K562 (cell line): ENCODE measurements around the gene TAF4. TPM values are rescaled to one million over a fixed set of nuclear protein-coding genes. Genes with fewer than 3 reads are reported as not detected.

Experiments used
- ATAC-seq: fragments of 200-7000 bp; cut with Tn5 transposase; 3 replicates; pipeline ENCODE4 v1.9.1; 2020; ENCODE audit warnings: moderate library complexity
- BruUV-seq: library from RNA; stranded (reverse); fragments of 400-500 nt; replicated peaks from 2 replicates; lab custom pipeline; 2021; lab: Mats Ljungman, UMichigan
- CTCF ChIA-PET: fragments of 300-600 bp; formaldehyde crosslinking; extraction: SDS; loops from one replicate; lab custom pipeline; 2021; ENCODE audit warnings: low intra/inter-chr PET ratio; lab: Yijun Ruan, JAX
- POLR2A ChIA-PET: fragments of 300-600, 350-650 bp; sonication (Branson Sonifier 250); formaldehyde crosslinking; extraction: SDS; loops from one replicate; lab custom pipeline; 2021; ENCODE audit warnings: antibody characterized with exemption, inconsistent platforms; lab: Yijun Ruan, JAX
- DNase-seq, 4 experiments: peaks; one replicate each; pipeline versions ENCODE4 v3.0.0 to v3.0.0-alpha.2; 2011 to 2018; ENCODE audit warnings: low spot score in 3 of 4, mixed read lengths in 3 of 4; ENCODE audit errors: extremely low read depth in 1 of 4
- FAIRE-seq: peaks from 2 replicates; lab custom pipeline; 2011; peaks lifted over from hg19 to GRCh38; lab: Jason Lieb, UNC
- H2AFZ ChIP-seq: 2 replicates; pipeline ENCODE4 v1.6.0; 2011; ENCODE audit warnings: low read depth, low read length, control low read depth, inconsistent platforms
- H3K27ac ChIP-seq: fragments of 200-600 bp; 3 replicates; pipeline ENCODE4 v1.8.0; 2011; ENCODE audit warnings: low read depth, mild to moderate bottlenecking, control low read depth, inconsistent platforms, low read length, moderate library complexity, mixed read lengths; ENCODE audit errors: extremely low read depth
- H3K27me3 ChIP-seq, 2 experiments: fragments of 300-600 bp in 1 of 2; 2 replicates in 1 of 2; 3 replicates in 1 of 2; pipeline versions ENCODE4 v1.6.0 to v1.8.0; 2011; ENCODE audit warnings: inconsistent platforms in 2 of 2, low read length in 2 of 2, mild to moderate bottlenecking in 1 of 2, mixed read lengths in 1 of 2, moderate library complexity in 1 of 2; ENCODE audit not compliant: control insufficient read depth in 2 of 2, insufficient read depth in 2 of 2
- H3K36me3 ChIP-seq: fragments of 300-600 bp; 3 replicates; pipeline ENCODE4 v1.8.0; 2011; ENCODE audit warnings: mild to moderate bottlenecking, low read length, inconsistent platforms; ENCODE audit not compliant: control insufficient read depth, insufficient read depth
- H3K4me1 ChIP-seq, 2 experiments: fragments of 200-600 bp in 1 of 2; replicated peaks in 1 of 2; 2 replicates in 1 of 2; 3 replicates in 1 of 2; pipeline versions ENCODE4 v1.5.1 to v1.8.0; 2011; ENCODE audit warnings: inconsistent platforms in 2 of 2, low read length in 2 of 2, mild to moderate bottlenecking in 1 of 2, mixed read lengths in 1 of 2, moderate library complexity in 1 of 2; ENCODE audit not compliant: control insufficient read depth in 2 of 2, insufficient read depth in 2 of 2
- H3K4me2 ChIP-seq: 2 replicates; pipeline ENCODE4 v1.6.1; 2011; ENCODE audit warnings: low read length, control low read depth, inconsistent platforms, mixed read lengths; ENCODE audit not compliant: insufficient read depth
- H3K4me3 ChIP-seq: fragments of 200-600 bp; sonication (generic), shearing (Covaris generic); 2 replicates; pipeline ENCODE4 v1.5.1; 2016; ENCODE audit warnings: control low read depth, inconsistent platforms
- H3K79me2 ChIP-seq: fragments of 200-600 bp; 3 replicates; pipeline ENCODE4 v1.8.0; 2011; ENCODE audit warnings: low read length, inconsistent platforms; ENCODE audit not compliant: control insufficient read depth, insufficient read depth
- H3K9ac ChIP-seq, 2 experiments: 2 replicates each; pipeline versions ENCODE4 v1.6.0 to v1.6.1; 2011; ENCODE audit warnings: low read depth in 2 of 2, low read length in 2 of 2, control low read depth in 1 of 2, inconsistent platforms in 1 of 2, mild to moderate bottlenecking in 1 of 2, mixed read lengths in 1 of 2; ENCODE audit not compliant: insufficient read depth in 1 of 2
- H3K9me1 ChIP-seq: one replicate; pipeline ENCODE4 v1.6.0; 2011; ENCODE audit warnings: inconsistent platforms, mild to moderate bottlenecking, low read length, moderate library complexity; ENCODE audit not compliant: control insufficient read depth, insufficient read depth
- H3K9me3 ChIP-seq: replicated peaks from 2 replicates; pipeline ENCODE4 v1.5.1; 2011; ENCODE audit warnings: low read depth, low read length, inconsistent platforms; ENCODE audit not compliant: control insufficient read depth, insufficient read depth
- H4K20me1 ChIP-seq: replicated peaks from 2 replicates; pipeline ENCODE4 v1.6.1; 2011; ENCODE audit warnings: low read length, inconsistent platforms, mixed read lengths; ENCODE audit not compliant: control insufficient read depth, insufficient read depth
- CC2D1A ChIP-seq: fragments of 450-650 bp; IDR thresholded peaks from 2 replicates; pipeline ENCODE4 v1.6.1; 2017; ENCODE audit warnings: mild to moderate bottlenecking
- CXXC5 ChIP-seq: fragments of 250-450 bp; sonication (Bioruptor Pico); IDR thresholded peaks from 2 replicates; pipeline ENCODE4 v1.8.0; 2022; ENCODE audit warnings: inconsistent platforms, mild to moderate bottlenecking, moderate library complexity
- EHMT2 ChIP-seq: fragments of 450-650 bp; IDR thresholded peaks from 2 replicates; pipeline ENCODE4 v1.6.1; 2018; ENCODE audit warnings: antibody characterized with exemption
- ERF ChIP-seq: fragments of 450-650 bp; formaldehyde crosslinking; IDR thresholded peaks from 2 replicates; pipeline ENCODE4 v1.4.0; 2020; ENCODE audit warnings: mild to moderate bottlenecking, mixed read lengths
- FOXA1 ChIP-seq: fragments of 450-650 bp; IDR thresholded peaks from 2 replicates; pipeline ENCODE4 v1.6.1; 2016; ENCODE audit warnings: mild to moderate bottlenecking, borderline replicate concordance
- GTF2F1 ChIP-seq: IDR thresholded peaks from 2 replicates; pipeline ENCODE4 v1.6.1; 2011; ENCODE audit warnings: low read depth, low read length, improper control_type of control experiment
- NFXL1 ChIP-seq: fragments of 450-650 bp; formaldehyde crosslinking; IDR thresholded peaks from 2 replicates; pipeline ENCODE4 v1.4.0; 2021; ENCODE audit warnings: mild to moderate bottlenecking
- NR2C2 ChIP-seq, 2 experiments: fragments of 200-800 bp in 1 of 2; sonication (Bioruptor generic) in 1 of 2; sonication (generic) in 1 of 2; formaldehyde crosslinking in 1 of 2; IDR thresholded peaks; 2 replicates each; pipeline versions ENCODE4 v1.6.1 to v1.8.0; 2016 to 2022; ENCODE audit warnings: mild to moderate bottlenecking in 1 of 2, missing compliant biosample characterization in 1 of 2, missing genetic modification characterization in 1 of 2, missing genetic modification reagents in 1 of 2
- TFAM ChIP-seq: fragments of 250-450 bp; sonication (Bioruptor Pico); conservative IDR thresholded peaks from 2 replicates; pipeline ENCODE4 v1.5.0; 2021; ENCODE audit warnings: mild to moderate bottlenecking, moderate library complexity
- ZC3H8 ChIP-seq: fragments of 450-650 bp; IDR thresholded peaks from 2 replicates; pipeline ENCODE4 v1.6.1; 2017
- ZFP1 ChIP-seq: fragments of 450-650 bp; formaldehyde crosslinking; IDR thresholded peaks from 2 replicates; pipeline ENCODE4 v1.4.0; 2020; ENCODE audit warnings: mild to moderate bottlenecking, mixed read lengths
- ZHX1 ChIP-seq: fragments of 150-350 bp; conservative IDR thresholded peaks from 2 replicates; pipeline ENCODE4 v1.6.1; 2014; ENCODE audit warnings: low read length
- ZNF175 ChIP-seq: fragments of 200-800 bp; sonication (Bioruptor generic); IDR thresholded peaks from 2 replicates; pipeline ENCODE4 v1.6.1; 2016; ENCODE audit warnings: low read depth, mild to moderate bottlenecking, missing genetic modification characterization, missing compliant biosample characterization
- ZNF232 ChIP-seq: sonication (generic); formaldehyde crosslinking; IDR thresholded peaks from 2 replicates; pipeline ENCODE4 v1.8.0; 2022; ENCODE audit warnings: mild to moderate bottlenecking, missing genetic modification reagents
- WGBS: fragments of 100-300 bp; shearing (Covaris generic); methylation state at CpG from one replicate; pipeline ENCODE4 v1.1.6; 2016; ENCODE audit warnings: low coverage, mixed read lengths; ENCODE audit not compliant: insufficient coverage; ENCODE audit errors: missing lambda C conversion rate; 5-methylcytosine and 5-hydroxymethylcytosine counted together
- in situ Hi-C: fragments of 300-500 bp; cut with MboI; formaldehyde crosslinking; loops from 4 replicates; pipeline ENCODE4 v1.15.0; 2018; ENCODE audit warnings: inconsistent platforms, mixed read lengths
- intact Hi-C: fragments of 100-400 bp; cut with micrococcal nuclease; formaldehyde crosslinking; loops from 2 replicates; pipeline ENCODE4 v1.14.2; 2022
- polyA plus RNA-seq, 8 experiments: library from polyadenylated mRNA; depleted of rRNA in 4 of 8; stranded (reverse) in 5 of 8; unstranded in 3 of 8; fragments of >200 nt; fragmentation: Nextera tagmentation in 2 of 8; fragmentation: Illumina TruSeq in 1 of 8; extraction: Ambion mirVana in 2 of 8; extraction: Trizol in 1 of 8; gene quantifications; 2 replicates each; pipeline versions ENCODE4 v1.2.1 to v1.2.3, GENCODE V29; 2011 to 2014; ENCODE audit warnings: inconsistent platforms in 1 of 8, missing spikeins in 1 of 8
- total RNA-seq, 7 experiments: library from RNA; depleted of rRNA in 6 of 7; stranded (reverse); fragments of >200 nt in 6 of 7; fragmentation: Illumina TruSeq in 2 of 7; extraction: Trizol in 2 of 7; gene quantifications; 2 replicates each; pipeline versions ENCODE4 v1.2.1 to v1.2.3, GENCODE V29; 2011 to 2021; ENCODE audit warnings: low replicate concordance in 1 of 7
- TF ChIP-seq, protein P1 (sequence below): fragments of 250-450 bp; sonication (Bioruptor Pico); IDR thresholded peaks from 2 replicates; pipeline ENCODE4 v1.4.0; 2020; ENCODE audit warnings: mild to moderate bottlenecking, moderate library complexity
- TF ChIP-seq, protein P2 (sequence below): fragments of 250-450 bp; sonication (Bioruptor Pico); IDR thresholded peaks from 2 replicates; pipeline ENCODE4 v1.4.0; 2020; ENCODE audit warnings: borderline replicate concordance
- TF ChIP-seq, protein P3 (sequence below): fragments of 450-650 bp; IDR thresholded peaks from 2 replicates; pipeline ENCODE4 v1.6.1; 2016; ENCODE audit warnings: missing biosample characterization, missing genetic modification characterization

Gene TAF4
- total and polyA plus RNA-seq, 9 of the 15 experiments (the other 6 are each of a cell fraction or from before 2014, with no cell fraction given): 0.44 to 28.3 (median 5.6) TPM

DNA sequence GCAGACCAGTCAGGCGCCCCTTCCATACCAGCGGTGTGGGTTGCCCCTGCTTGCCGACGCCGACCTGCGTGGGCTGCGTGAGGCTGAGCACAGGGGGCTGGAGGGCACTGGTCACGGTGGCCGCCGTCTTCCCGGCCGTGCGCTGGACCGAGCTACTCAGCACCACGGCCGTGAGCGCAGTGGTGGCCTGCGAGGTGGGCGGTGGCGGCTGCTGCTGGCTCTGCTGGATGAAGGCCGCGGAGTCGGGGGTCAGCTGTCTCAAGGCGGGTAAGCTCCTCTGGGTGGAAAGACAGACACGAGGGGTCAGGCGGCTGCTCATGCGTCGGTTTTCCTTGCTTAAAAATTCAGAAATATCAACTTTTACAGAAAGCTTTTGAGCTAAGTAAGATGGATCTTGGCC, 59.2 kb downstream of the TAF4 start:
- Histone ChIP-seq H2AFZ (no peak overlapping the region), H3K9me1 (no peaks in the 10 kb centered on the region), H3K4me2 (no peak overlapping the region), H3K79me2 (peaks cover 7% of the 10 kb centered on the region), H3K27ac (no peak overlapping the region), H3K4me3 (no peak overlapping the region), H4K20me1 (peaks cover 6% of the 10 kb centered on the region; the same call in 1 of the 2 replicates), H3K9me3 (no peaks in the 10 kb centered on the region), H3K4me1 (peaks cover 0 to 2% of the 10 kb centered on the region in 2 experiments; a peak in 1 of 5 replicates), H3K36me3 (peaks cover 90% of the 10 kb centered on the region), H3K9ac (no peak overlapping the region), H3K27me3 (no peaks in the 10 kb centered on the region)
- in situ Hi-C loops (no loop called here), intact Hi-C loops (no loop called here)
- BruUV-seq: no TSS peak
- DNase-seq: no peak
- TF ChIP-seq GTF2F1: no peak
- no peak for TF ChIP-seq ERF (CRISPR knock-in tag)
- TF ChIP-seq ZNF232 (CRISPR knock-in tag): no peak
- TF ChIP-seq, protein P1, sequence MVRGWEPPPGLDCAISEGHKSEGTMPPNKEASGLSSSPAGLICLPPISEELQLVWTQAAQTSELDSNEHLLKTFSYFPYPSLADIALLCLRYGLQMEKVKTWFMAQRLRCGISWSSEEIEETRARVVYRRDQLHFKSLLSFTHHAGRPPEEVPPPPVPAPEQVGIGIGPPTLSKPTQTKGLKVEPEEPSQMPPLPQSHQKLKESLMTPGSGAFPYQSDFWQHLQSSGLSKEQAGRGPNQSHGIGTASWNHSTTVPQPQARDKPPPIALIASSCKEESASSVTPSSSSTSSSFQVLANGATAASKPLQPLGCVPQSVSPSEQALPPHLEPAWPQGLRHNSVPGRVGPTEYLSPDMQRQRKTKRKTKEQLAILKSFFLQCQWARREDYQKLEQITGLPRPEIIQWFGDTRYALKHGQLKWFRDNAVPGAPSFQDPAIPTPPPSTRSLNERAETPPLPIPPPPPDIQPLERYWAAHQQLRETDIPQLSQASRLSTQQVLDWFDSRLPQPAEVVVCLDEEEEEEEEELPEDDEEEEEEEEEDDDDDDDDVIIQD: no peak
- TF ChIP-seq, protein P2, sequence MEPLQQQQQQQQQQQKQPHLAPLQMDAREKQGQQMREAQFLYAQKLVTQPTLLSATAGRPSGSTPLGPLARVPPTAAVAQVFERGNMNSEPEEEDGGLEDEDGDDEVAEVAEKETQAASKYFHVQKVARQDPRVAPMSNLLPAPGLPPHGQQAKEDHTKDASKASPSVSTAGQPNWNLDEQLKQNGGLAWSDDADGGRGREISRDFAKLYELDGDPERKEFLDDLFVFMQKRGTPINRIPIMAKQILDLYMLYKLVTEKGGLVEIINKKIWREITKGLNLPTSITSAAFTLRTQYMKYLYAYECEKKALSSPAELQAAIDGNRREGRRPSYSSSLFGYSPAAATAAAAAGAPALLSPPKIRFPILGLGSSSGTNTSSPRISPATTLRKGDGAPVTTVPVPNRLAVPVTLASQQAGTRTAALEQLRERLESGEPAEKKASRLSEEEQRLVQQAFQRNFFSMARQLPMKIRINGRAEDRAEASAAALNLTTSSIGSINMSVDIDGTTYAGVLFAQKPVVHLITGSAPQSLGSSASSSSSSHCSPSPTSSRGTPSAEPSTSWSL (CRISPR knock-in tag): no peak
- TF ChIP-seq ZHX1: no peak
- TF ChIP-seq EHMT2: no peak
- no peak for TF ChIP-seq CC2D1A
- TF ChIP-seq NFXL1 (CRISPR knock-in tag): no peak
- no peak for TF ChIP-seq CXXC5
- TF ChIP-seq, protein P3, sequence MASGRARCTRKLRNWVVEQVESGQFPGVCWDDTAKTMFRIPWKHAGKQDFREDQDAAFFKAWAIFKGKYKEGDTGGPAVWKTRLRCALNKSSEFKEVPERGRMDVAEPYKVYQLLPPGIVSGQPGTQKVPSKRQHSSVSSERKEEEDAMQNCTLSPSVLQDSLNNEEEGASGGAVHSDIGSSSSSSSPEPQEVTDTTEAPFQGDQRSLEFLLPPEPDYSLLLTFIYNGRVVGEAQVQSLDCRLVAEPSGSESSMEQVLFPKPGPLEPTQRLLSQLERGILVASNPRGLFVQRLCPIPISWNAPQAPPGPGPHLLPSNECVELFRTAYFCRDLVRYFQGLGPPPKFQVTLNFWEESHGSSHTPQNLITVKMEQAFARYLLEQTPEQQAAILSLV (tag): no peak
- TF ChIP-seq NR2C2 (CRISPR knock-in tag; IDR thresholded peaks at IDR 0.05): no peak
- TF ChIP-seq NR2C2 (tag; IDR thresholded peaks at IDR 0.05): no peak
- no peak for TF ChIP-seq ZNF175 (CRISPR knock-in tag)
- no peak for TF ChIP-seq ZC3H8
- TF ChIP-seq ZFP1 (CRISPR knock-in tag): no peak
- no peak for TF ChIP-seq TFAM (CRISPR knock-in tag)
- no peak for TF ChIP-seq FOXA1
- 96% methylated on average over 16 of the region's 28 CpGs for WGBS
- no peak for ATAC-seq
- POLR2A ChIA-PET: interaction anchor here (1.5 kb wide), 1 partner anchor 60 kb away, joined by 4 read pairs; no protein-coding TSS in a partner anchor
- CTCF ChIA-PET: no interaction called here
- no peak for FAIRE-seq
